Measurements from ENCODE around the gene ST6GAL2. TPM values are rescaled to one million over a fixed set of nuclear protein-coding genes. Genes with fewer than 3 reads are reported as not detected.

The ST6GAL2 gene
- total and polyA plus RNA-seq, 4 experiments from 2014 or later: not detected

DNA sequence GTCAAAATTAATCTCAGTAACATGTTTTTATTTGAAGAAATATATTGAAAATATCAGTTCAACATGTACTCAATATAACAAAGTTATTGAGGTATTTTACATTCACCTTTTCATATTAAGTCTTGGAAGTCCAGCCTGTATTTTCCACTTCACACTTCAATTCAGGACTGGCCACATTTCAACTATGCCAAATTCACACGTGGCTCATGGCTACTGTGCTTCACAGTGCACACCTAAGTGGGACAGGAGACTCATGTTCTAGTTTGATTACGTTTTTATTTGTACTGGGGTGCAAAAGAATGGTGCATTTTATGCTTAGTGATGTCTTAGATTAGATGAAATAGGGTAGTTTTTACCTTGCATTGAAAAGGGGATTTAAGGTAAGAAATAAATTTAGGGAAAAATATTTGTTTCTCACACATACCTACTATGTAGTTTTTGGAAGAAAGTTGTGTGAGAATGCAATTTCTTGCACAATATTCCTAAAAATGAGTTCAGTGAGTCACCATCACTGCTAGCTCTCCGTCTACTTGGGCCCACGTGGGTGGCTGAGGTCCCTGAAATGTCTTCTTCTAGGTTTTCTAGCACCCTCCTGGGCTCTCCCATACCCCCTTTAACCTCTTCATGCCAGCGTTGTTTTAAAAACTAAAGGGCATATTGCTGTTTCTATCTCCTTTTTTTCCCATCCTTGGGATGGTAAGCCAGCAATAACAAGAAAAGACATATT, 87.0 kb downstream of the ST6GAL2 start:
- Mint-ChIP-seq H3K27me3 (peaks cover 3 to 4% of the 10 kb centered on the region in 2 donors), H3K36me3 (no peaks in the 10 kb centered on the region), H3K4me1 (no peaks in the 10 kb centered on the region), H3K9me3 (no peaks in the 10 kb centered on the region), H3K4me3 (no peak overlapping the region), H3K27ac (no peak overlapping the region)
- Histone ChIP-seq H3K36me3 (ENCODE audit: insufficient read depth, low read length) (no peaks in the 10 kb centered on the region), H3K4me1 (ENCODE audit: insufficient read depth, low read length) (no peaks in the 10 kb centered on the region), H3K27ac (ENCODE audit: low read depth, low read length) (no peak overlapping the region), H3K4me3 (ENCODE audit: low read length in 2 of 2) (no peak overlapping the region), H3K27me3 (ENCODE audit: insufficient read depth, low read length) (no peaks in the 10 kb centered on the region), H3K9me3 (ENCODE audit: control insufficient read depth in 1 of 2, low read length in 2 of 2) (no peaks in the 10 kb centered on the region)
- intact Hi-C loops (cut with micrococcal nuclease): no loop called here
- DNase-seq: no peak
- POLR2A ChIA-PET (ENCODE audit: partially characterized antibody): no interaction called here
- CTCF ChIA-PET (ENCODE audit: partially characterized antibody): no interaction called here

DNA sequence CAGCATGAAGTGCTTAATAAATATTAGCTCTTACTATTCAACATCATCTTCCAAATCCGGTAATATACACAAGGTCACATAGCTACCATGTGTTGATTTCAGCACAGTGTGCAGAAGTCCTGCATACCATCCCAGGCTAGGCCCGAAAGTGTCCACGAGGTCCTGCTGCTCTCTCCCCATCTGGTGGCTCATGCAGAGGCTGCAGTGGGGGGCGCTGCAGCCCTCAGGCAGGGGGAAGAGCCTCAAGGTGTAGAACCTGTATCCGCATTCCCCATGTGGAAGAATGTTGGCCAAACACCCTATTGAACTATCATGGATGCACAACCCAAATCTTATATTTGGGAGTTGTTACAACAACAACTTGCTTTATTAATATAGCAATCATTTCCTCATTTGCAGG, 88.5 kb downstream of the ST6GAL2 start:
- no peaks in the 10 kb centered on the region for H3K36me3 ChIP-seq (ENCODE audit: insufficient read depth, low read length)
- Mint-ChIP-seq H3K4me3 (no peak overlapping the region), H3K27ac (no peak overlapping the region), H3K4me1 (no peaks in the 10 kb centered on the region), H3K9me3 (no peaks in the 10 kb centered on the region), H3K27me3 (peaks cover 4 to 6% of the 10 kb centered on the region in 2 donors), H3K36me3 (no peaks in the 10 kb centered on the region)
- CTCF ChIA-PET (ENCODE audit: partially characterized antibody): no interaction called here
- intact Hi-C loops (cut with micrococcal nuclease): no loop called here
- no peak overlapping the region for H3K27ac ChIP-seq (ENCODE audit: low read depth, low read length)
- POLR2A ChIA-PET (ENCODE audit: partially characterized antibody): no interaction called here
- H3K27me3 ChIP-seq (ENCODE audit: insufficient read depth, low read length): no peaks in the 10 kb centered on the region
- no peak overlapping the region for H3K4me3 ChIP-seq (ENCODE audit: low read length in 2 of 2)
- no peaks in the 10 kb centered on the region for H3K4me1 ChIP-seq (ENCODE audit: insufficient read depth, low read length)
- DNase-seq: no peak
- no peaks in the 10 kb centered on the region for H3K9me3 ChIP-seq (ENCODE audit: control insufficient read depth in 1 of 2, low read length in 2 of 2)

DNA sequence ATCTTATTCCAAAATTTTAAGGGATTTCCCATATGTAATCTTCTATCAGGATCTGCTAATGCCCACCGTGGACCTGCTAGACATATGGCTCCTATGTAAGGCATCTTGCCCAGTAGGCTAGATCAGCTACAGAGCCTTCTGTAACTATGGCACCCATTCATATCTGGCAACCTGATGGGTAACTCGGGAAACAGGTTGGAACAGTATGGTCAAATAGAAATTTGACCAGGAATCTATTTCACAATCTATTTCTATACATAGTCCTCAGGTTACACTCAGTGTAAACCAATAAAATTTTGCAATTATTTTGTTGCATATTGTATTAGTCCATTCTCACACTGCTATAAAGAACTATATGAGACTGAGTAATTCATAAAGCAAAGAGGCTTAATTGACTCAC, 93.3 kb downstream of the ST6GAL2 start:
- CTCF ChIA-PET (ENCODE audit: partially characterized antibody): no interaction called here
- H3K27me3 Mint-ChIP-seq: peaks cover 1 to 4% of the 10 kb centered on the region in 2 donors

DNA sequence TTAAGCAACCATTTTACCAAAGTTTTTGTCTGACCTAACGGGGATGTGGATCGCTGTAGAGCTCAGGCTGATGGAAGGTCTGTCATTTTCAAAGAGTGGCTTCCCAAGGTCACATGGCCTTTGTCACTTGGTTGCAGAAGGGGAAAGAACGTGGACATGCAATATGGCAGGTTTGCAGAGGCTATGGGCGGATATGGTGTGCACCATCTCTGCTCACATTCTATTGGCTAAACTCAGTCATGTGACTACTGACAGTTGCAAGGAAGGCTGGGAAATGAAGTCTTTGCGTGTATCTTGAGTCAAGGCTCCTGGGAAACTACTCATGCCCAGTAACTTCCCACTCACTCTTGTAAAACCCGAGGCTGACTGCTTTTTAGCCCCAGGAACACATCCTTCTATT, 96.8 kb downstream of the ST6GAL2 start:
- H3K4me1 Mint-ChIP-seq: no peaks in the 10 kb centered on the region
- peaks cover 1 to 4% of the 10 kb centered on the region in 2 donors for H3K27me3 Mint-ChIP-seq
- H3K27ac ChIP-seq (ENCODE audit: low read depth, low read length): no peak overlapping the region
- POLR2A ChIA-PET (ENCODE audit: partially characterized antibody): no interaction called here
- no peaks in the 10 kb centered on the region for H3K4me1 ChIP-seq (ENCODE audit: insufficient read depth, low read length)
- H3K36me3 ChIP-seq (ENCODE audit: insufficient read depth, low read length): no peaks in the 10 kb centered on the region
- DNase-seq: no peak
- no peak overlapping the region for H3K27ac Mint-ChIP-seq
- H3K9me3 Mint-ChIP-seq: peaks cover 0 to 4% (median 2%) of the 10 kb centered on the region in 8 donors
- H3K36me3 Mint-ChIP-seq: no peaks in the 10 kb centered on the region
- no peak overlapping the region for H3K4me3 ChIP-seq (ENCODE audit: low read length in 2 of 2)
- intact Hi-C loops (cut with micrococcal nuclease): no loop called here
- H3K27me3 ChIP-seq (ENCODE audit: insufficient read depth, low read length): no peaks in the 10 kb centered on the region
- CTCF ChIA-PET (ENCODE audit: partially characterized antibody): no interaction called here
- no peaks in the 10 kb centered on the region for H3K9me3 ChIP-seq (ENCODE audit: control insufficient read depth in 1 of 2, low read length in 2 of 2)
- no peak overlapping the region for H3K4me3 Mint-ChIP-seq

More for the DNA sequence above, 93.3 kb downstream of the ST6GAL2 start:
- no peaks in the 10 kb centered on the region for H3K9me3 ChIP-seq (ENCODE audit: control insufficient read depth in 1 of 2, low read length in 2 of 2)
- H3K4me3 Mint-ChIP-seq: no peak overlapping the region
- no peaks in the 10 kb centered on the region for H3K36me3 ChIP-seq (ENCODE audit: insufficient read depth, low read length)
- H3K4me1 Mint-ChIP-seq: no peaks in the 10 kb centered on the region
- no peak overlapping the region for H3K27ac ChIP-seq (ENCODE audit: low read depth, low read length)
- intact Hi-C loops (cut with micrococcal nuclease): no loop called here
- H3K4me3 ChIP-seq (ENCODE audit: low read length in 2 of 2): no peak overlapping the region
- H3K27me3 ChIP-seq (ENCODE audit: insufficient read depth, low read length): no peaks in the 10 kb centered on the region
- no peak for DNase-seq
- H3K4me1 ChIP-seq (ENCODE audit: insufficient read depth, low read length): no peaks in the 10 kb centered on the region
- H3K9me3 Mint-ChIP-seq: peaks cover 0 to 4% (median 1%) of the 10 kb centered on the region in 8 donors
- POLR2A ChIA-PET (ENCODE audit: partially characterized antibody): no interaction called here
- H3K27ac Mint-ChIP-seq: no peak overlapping the region
- H3K36me3 Mint-ChIP-seq: no peaks in the 10 kb centered on the region

DNA sequence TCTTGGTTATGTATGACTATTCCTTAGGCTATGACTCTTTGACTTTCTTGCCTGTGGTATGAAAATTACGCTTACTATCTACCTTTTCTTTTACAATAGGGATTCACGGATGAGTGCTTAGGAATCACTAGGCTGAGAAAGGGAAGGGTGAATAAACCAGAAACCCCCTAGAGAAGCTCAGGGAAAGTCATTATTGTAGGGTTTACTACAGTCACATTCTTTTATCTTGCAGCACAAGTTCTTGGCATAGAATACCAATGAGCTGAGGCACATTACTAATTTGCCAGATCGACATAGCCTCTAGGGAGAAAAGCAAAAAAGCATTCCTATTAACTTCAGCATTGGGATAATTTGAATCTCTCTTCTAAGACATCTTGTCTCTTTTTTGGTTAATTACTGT, 103.3 kb downstream of the ST6GAL2 start:
- H3K4me3 ChIP-seq (ENCODE audit: low read length in 2 of 2): no peak overlapping the region
- POLR2A ChIA-PET (ENCODE audit: partially characterized antibody): no interaction called here
- Mint-ChIP-seq H3K4me1 (no peaks in the 10 kb centered on the region), H3K4me3 (no peak overlapping the region), H3K9me3 (peaks cover 0 to 14% (median 4%) of the 10 kb centered on the region in 8 donors), H3K27me3 (peaks cover 0 to 6% of the 10 kb centered on the region in 2 donors), H3K27ac (no peak overlapping the region), H3K36me3 (no peaks in the 10 kb centered on the region)
- CTCF ChIA-PET (ENCODE audit: partially characterized antibody): no interaction called here
- no peak for DNase-seq
- no peaks in the 10 kb centered on the region for H3K36me3 ChIP-seq (ENCODE audit: insufficient read depth, low read length)
- intact Hi-C loops (cut with micrococcal nuclease): no loop called here
- H3K9me3 ChIP-seq (ENCODE audit: control insufficient read depth in 1 of 2, low read length in 2 of 2): no peaks in the 10 kb centered on the region
- no peaks in the 10 kb centered on the region for H3K4me1 ChIP-seq (ENCODE audit: insufficient read depth, low read length)
- no peaks in the 10 kb centered on the region for H3K27me3 ChIP-seq (ENCODE audit: insufficient read depth, low read length)
- H3K27ac ChIP-seq (ENCODE audit: low read depth, low read length): no peak overlapping the region

DNA sequence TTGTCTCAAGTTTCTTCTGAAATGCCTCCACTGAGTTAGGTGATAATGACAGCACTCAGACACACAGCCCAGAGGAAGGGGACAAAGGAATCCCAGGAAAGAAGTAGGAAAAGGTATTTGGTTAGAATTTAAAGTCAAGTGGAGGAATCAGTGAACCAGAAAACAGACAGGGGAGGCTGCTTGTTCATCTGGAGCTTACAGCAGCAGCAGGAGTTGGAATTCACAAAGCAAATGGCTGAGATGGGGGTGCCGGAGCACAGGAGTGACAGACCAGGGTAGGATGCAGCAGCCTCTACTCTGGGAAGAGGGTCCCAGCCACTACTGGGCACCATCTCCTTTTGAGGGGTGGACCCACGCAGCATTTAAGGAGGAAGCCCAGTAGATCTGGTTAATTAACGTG, 104.8 kb downstream of the ST6GAL2 start:
- CTCF ChIA-PET (ENCODE audit: partially characterized antibody): no interaction called here
- Histone ChIP-seq H3K4me1 (ENCODE audit: insufficient read depth, low read length) (no peaks in the 10 kb centered on the region), H3K27ac (ENCODE audit: low read depth, low read length) (no peak overlapping the region), H3K9me3 (ENCODE audit: control insufficient read depth in 1 of 2, low read length in 2 of 2) (no peaks in the 10 kb centered on the region), H3K27me3 (ENCODE audit: insufficient read depth, low read length) (no peaks in the 10 kb centered on the region), H3K36me3 (ENCODE audit: insufficient read depth, low read length) (no peaks in the 10 kb centered on the region), H3K4me3 (ENCODE audit: low read length in 2 of 2) (no peak overlapping the region)
- intact Hi-C loops (cut with micrococcal nuclease): no loop called here
- H3K4me3 Mint-ChIP-seq: no peak overlapping the region
- H3K36me3 Mint-ChIP-seq: no peaks in the 10 kb centered on the region
- peaks cover 0 to 17% (median 4%) of the 10 kb centered on the region in 8 donors for H3K9me3 Mint-ChIP-seq
- H3K27me3 Mint-ChIP-seq: peaks cover 0 to 6% of the 10 kb centered on the region in 2 donors
- POLR2A ChIA-PET (ENCODE audit: partially characterized antibody): no interaction called here
- no peaks in the 10 kb centered on the region for H3K4me1 Mint-ChIP-seq
- no peak for DNase-seq
- no peak overlapping the region for H3K27ac Mint-ChIP-seq

DNA sequence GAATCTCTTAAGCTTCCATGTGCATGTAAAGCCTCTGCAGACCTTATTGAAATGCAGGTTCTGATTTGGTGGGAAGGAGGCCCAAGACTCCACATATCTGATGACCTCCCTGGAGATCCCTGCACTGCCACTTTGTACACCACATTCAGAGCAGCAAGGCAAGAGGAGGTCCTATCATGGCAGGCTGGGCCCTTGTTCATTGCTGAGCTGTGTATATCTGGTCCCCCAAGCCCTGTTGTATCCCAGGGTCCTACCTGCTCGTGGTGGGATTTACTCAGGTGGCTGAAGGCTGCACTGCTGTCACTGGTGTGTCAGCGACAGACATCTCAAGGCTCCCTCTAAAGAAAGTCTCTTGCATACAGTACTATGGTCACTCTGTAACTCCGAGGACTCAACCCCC, 114.2 kb downstream of the ST6GAL2 start:
- H3K27me3 ChIP-seq (ENCODE audit: insufficient read depth, low read length): no peaks in the 10 kb centered on the region
- no peaks in the 10 kb centered on the region for H3K36me3 ChIP-seq (ENCODE audit: insufficient read depth, low read length)
- Mint-ChIP-seq H3K4me3 (no peak overlapping the region), H3K9me3 (peaks cover 0 to 3% (median 0%) of the 10 kb centered on the region in 8 donors), H3K27ac (no peak overlapping the region), H3K4me1 (no peaks in the 10 kb centered on the region), H3K27me3 (peaks cover 4% of the 10 kb centered on the region in 2 donors), H3K36me3 (no peaks in the 10 kb centered on the region)
- ChIA-PET POLR2A (ENCODE audit: partially characterized antibody) (no interaction called here), CTCF (ENCODE audit: partially characterized antibody) (no interaction called here)
- no peaks in the 10 kb centered on the region for H3K9me3 ChIP-seq (ENCODE audit: control insufficient read depth in 1 of 2, low read length in 2 of 2)
- no peak overlapping the region for H3K4me3 ChIP-seq (ENCODE audit: low read length in 2 of 2)
- intact Hi-C loops (cut with micrococcal nuclease): no loop called here
- DNase-seq: no peak
- no peaks in the 10 kb centered on the region for H3K4me1 ChIP-seq (ENCODE audit: insufficient read depth, low read length)
- no peak overlapping the region for H3K27ac ChIP-seq (ENCODE audit: low read depth, low read length)

DNA sequence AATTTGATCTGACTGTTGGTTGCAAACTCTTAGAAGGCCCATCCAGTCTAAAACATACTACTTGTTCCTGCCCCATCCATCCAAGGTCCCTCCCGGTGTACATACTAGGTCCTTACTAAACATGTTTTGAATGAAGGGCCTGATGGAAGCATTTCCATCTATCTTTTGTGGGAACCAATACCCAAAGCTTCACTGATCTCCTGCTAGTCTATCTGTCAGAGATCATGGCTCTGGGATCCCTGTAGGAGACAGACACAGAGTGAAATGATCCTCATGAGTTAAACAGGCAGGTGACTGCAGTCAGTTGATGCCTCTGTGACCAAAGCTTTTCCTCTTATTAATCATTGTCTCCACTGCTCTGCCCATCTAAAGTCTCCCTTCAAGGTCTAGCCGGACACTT, 115.0 kb downstream of the ST6GAL2 start:
- Mint-ChIP-seq H3K4me1 (no peaks in the 10 kb centered on the region), H3K27me3 (peaks cover 4% of the 10 kb centered on the region in 2 donors), H3K27ac (no peak overlapping the region), H3K9me3 (peaks cover 0 to 1% (median 0%) of the 10 kb centered on the region in 8 donors), H3K36me3 (no peaks in the 10 kb centered on the region), H3K4me3 (no peak overlapping the region)
- Histone ChIP-seq H3K9me3 (ENCODE audit: control insufficient read depth in 1 of 2, low read length in 2 of 2) (no peaks in the 10 kb centered on the region), H3K27ac (ENCODE audit: low read depth, low read length) (no peak overlapping the region), H3K4me1 (ENCODE audit: insufficient read depth, low read length) (no peaks in the 10 kb centered on the region), H3K27me3 (ENCODE audit: insufficient read depth, low read length) (no peaks in the 10 kb centered on the region), H3K36me3 (ENCODE audit: insufficient read depth, low read length) (no peaks in the 10 kb centered on the region), H3K4me3 (ENCODE audit: low read length in 2 of 2) (no peak overlapping the region)
- intact Hi-C loops (cut with micrococcal nuclease): no loop called here
- DNase-seq: no peak
- ChIA-PET POLR2A (ENCODE audit: partially characterized antibody) (no interaction called here), CTCF (ENCODE audit: partially characterized antibody) (no interaction called here)

Measured in CD4-positive, alpha-beta memory T cell (primary cell).